ENCODE measurements around the gene ZMYM1.
"Not testable (repeated sequence)": the region's sequence is repeated elsewhere in the genome, so short reads cannot be mapped to it uniquely, and the experiment has no call there.

The ZMYM1 gene

DNA sequence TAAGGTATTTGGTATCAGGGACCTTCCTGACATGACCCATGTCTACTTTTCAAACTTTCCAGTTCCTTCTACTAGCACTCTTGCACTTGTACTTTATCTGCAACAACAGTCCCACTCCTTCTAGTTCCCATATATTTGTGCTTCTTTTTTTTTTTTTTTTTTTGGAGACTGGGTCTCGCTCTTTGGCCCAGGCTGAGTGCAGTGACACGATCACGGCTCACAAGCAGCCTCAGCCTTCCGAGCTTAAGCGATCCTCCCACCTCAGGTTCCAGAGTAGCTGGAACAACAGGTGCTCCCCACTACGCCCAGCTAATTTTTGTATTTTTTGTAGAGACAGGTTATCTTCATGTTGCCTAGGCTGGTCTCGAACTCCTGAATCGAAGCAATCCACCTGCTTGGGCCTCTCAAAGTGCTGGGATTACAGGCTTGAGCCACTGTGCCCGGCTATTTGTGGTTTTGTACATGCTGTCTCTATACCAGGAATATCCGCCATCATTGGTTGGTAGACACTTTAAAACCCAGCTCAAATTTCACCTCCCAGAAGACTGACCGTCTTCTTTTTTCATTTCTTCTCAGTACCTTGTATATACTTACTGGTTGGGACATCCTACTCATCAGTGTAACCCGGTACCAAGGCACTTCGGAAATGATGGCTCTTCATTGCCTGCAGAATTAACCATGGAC lies 1.1 kb downstream of the ZMYM1 start:
- no peak for DNase-seq

DNA sequence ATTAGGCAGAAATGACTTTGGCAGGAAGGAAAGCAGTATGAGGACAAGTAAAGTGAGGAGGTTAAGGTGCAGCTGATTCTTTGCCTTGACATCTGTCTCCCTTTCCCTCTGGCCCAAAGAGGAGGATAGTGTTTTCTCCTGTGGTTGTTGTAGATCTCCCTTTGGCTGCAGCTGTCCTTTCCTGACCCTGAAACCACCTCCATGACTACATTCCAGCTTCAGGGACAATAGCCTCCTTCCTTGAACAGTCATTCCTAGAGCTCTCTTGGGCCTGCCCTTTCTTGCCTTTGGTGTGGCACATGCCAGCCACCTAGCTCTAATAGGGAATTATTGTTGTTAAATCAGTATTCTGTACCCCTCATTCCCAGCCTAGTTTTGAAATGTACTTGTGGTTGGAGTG lies 6.2 kb downstream of the ZMYM1 start:
- DNase-seq = no peak

DNA sequence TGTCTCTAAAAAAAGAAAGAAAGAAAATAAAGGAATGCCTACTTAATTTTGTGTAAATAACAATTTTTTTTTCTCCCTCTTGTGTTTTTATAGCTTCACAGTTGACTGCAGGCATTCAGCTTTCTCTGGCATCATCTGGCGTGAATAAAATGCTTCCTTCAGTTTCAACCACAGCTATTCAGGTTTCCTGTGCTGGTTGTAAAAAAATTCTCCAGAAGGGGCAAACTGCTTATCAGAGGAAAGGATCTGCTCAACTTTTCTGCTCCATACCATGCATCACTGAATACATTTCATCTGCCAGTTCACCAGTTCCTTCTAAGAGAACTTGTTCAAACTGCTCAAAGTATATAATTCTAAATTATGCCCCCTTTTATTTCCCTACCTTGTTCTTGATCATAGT lies 18.0 kb downstream of the ZMYM1 start:
- no peak for DNase-seq

DNA sequence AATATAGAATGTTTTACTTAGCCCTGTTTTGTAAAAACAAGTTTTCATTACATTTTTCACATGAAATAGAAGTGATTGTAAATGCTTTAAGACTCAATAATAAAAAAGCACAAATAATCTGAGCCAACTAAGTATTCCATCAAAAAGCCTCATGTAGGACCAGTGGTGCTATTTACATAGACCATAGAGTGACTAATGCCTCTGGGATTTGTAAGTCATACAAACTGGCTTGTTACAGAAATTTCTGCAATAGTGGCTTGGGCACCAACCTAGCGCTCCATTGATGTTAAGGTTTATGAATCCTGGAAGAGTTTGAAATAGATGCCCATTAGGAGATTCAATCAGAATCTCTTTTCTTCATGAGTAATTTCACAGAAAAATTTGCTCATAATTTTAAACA lies 31.9 kb downstream of the ZMYM1 start:
- DNase-seq = no peak

DNA sequence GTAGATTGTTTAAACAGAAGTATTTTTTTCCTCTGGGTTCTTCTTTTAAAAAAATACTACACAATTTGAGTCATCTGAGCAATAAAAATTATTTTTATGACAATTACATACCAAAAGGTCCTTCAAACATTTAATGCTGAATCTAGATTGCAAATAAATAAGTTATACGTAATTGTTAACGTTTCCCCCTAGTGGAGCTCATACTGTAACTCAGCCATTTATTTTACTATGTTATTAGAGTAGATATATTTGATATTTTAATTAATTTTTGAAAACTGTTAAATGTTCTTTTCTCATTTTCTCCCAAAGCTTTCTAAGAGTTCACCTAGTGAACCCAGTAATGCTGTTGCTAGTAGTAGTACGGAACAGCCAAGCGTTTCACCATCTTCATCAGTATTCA lies 33.5 kb downstream of the ZMYM1 start:
- DNase-seq = no peak

DNA sequence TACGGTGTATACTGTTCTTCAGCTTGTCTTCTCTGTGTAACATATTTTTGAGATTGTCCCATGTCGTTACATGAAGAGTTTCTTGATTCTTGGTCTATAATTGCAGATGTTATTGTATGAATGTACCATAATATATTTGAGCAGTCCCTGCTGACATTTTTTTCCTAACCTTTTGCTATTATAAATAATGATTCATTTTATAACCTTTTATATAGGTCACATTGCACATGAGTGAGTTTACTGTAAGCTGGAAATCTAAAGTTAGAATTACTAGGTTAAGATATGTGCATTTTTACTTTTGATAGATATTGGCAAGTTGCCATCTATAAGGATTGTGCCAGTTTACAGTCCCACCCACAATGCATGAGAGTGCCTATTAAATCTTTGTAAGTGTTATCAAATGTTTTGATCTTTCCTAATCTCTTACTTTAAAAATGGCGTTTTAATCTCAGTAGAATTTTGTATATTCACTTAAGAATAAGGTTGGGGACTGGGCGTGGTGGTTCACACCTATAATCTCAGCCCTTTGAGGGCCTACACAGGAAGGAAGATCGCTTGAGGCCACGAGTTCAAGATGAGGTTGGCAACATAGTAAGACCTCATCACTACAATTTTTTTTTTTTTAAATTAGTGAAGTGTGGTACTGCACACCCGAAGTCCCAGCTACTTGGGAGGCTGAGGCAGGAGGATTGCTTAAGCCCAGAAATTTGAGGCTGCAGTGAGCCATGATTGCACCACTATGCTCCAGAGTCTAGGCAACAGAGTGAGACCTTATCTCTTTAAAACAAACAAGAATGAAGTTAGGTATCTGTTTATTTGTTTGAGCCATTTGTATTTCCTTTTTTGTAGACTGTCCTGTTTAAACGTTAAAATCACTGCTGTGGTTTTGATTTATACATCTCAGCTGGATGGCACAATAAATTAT lies 36.5 kb downstream of the ZMYM1 start:
- DNase-seq = no peak

DNA sequence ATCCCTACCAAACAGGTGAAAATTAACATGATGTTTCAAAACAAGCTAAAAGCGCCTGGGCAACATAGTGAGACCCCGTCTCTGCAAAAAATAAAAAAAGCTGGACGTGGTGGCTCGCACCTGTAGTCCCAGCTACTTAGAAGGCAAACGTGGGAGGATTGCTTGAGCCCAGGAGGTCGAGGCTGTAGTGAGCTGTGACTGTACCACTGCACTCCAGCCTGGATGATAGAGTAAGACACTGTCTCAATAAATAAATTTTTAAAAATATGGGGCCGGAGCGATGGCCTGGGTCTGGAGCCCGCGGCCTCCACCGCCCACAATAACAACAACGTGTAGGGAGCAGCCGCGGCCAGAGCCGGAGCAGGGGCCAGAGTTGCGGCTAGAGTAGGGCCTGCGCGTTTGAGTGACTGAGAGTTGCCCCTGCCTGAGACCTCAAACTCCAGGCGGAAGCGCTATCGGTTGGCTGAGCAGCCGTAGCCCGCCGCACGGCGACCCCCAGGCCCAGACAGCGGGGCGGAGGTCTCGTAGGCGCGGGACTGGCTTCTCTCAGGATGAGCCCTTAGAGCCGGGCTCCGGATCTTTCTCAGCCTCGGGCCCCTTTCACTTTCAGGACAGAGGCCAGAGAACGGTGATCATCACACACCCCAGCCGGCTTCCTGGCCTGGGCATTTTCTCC lies 41.4 kb downstream of the ZMYM1 start:
- no peak for DNase-seq

DNA sequence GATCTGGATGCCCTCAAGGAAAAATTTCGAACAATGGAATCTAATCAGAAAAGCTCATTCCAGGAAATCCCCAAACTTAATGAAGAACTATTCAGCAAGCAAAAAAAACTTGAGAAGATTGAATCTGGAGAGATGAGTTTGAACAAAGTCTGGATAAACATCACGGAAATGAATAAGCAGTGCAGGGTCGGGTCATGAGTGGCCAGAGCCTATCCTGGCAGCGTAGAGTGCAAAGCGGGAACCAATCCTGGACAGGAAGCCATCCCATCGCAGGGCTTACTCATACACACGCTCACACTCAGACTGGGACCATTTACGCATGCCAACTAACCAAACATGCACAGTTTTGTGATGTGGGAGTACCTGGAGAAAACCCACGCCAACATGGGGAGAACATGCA lies 43.1 kb downstream of the ZMYM1 start:
- no peak for DNase-seq

DNA sequence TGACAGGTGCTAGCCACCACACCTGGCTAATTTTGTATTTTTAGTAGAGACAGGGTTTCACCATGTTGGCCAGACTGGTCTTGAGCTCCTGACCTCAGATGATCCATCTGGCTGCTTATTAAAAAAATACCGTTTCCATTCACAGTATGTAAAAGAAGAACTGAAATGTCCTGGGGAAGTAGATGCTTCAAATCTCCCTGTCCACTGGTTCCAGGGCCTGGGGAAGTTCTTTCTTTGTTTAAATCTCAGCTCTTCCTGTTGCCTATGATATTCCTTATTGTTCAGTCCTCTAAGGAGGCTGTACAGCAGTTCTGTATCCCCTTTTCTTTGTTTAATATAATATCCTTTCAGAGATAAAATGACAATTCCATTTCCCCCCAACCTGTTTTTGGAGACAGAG lies 47.4 kb downstream of the ZMYM1 start:
- no peak for DNase-seq

DNA sequence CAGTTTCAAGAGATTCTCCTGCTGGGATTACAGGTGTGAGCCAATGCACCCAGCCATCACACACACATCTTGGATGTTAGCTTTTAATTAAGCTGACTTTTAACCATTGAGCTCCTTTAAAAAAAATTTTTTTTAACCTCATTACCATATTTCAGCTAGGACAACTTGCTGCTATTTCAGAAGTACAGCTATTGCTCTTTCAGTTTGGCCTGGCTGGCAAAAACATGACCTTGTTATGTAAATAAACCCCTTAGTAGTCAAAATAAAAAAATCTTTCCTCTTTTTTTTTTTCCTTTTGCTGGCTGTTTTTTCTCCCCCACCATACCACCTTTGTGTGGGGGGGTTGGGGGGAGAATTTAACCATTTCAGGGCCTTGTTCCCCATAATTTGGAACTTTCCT lies 49.9 kb downstream of the ZMYM1 start:
- no peak for DNase-seq

DNA sequence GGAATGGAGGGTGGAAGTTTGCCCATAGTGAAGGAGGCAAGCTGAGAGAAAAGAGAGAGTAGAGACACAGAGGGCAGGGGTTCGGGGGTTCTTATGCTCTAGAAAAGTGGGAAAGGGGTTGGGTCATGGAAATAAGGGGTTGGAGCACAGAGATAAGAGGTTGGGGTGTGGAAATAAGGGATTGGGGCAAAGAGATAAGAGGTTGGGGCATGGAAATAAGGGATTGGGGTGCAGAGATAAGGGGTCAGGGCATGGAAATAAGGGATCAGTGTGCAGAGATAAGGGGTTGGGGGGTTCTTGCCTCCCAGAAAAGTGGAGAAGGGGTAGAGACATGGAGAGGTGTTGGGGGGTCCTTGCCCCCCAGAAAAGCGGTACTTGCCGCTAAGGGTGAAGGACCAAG lies 57.6 kb downstream of the ZMYM1 start:
- DNase-seq = no peak

DNA sequence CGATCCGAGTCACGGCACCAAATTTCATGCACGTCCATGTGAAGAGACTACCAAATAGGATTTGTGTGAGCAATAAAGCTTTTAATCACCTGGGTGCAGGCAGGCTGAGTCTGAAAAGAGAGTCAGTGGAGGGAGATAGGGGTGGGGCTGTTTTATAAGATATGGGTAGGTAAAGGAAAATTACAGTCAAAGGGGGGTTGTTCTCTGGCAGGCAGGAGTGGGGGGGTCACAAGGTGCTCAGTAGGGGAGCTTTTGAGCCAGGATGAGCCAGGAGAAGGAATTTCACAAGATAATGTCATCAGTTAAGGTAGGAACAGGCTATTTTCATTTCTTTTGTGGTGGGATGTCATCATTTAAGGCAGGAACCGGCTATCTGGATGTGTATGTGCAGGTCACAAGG lies 58.4 kb downstream of the ZMYM1 start:
- not testable (repeated sequence) for DNase-seq

DNA sequence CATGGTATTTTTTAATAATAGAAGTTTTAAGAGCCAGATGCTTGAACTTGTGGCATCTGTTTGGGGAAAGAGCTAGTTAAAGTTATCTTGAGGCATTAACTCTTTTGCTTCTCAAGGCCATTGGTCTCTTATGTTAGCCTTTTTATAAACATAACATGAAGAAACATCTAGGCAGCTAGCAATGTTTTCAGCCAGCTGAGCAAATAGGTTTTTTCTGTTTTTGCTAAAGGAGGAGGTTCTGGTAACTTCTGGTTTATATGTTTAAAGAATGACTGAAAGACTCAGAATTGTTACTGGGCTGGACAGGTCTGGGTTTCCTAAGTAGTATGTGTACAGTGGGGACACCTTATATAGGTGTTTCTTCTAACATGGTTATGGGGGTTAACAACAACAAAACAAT lies 63.1 kb downstream of the ZMYM1 start:
- DNase-seq = not testable (repeated sequence)

DNA sequence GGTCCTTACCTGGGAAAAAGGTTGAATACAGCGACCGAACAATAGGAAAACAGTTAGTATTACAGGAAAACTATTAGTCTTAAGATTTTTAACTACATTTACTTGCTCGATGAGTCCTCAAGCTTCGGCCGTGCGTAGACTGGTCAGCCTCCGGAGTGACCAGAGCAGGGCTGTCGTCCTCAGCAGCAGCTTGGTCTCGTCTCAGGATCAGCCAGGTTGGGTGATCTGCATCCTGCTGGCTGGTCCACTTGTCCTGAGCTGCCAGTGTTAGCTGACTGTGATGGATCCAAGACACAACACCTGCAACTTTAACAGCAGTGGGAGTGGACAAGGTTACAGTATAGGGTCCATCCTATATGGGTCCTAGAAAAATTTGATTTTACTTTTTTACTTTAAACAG lies 63.5 kb downstream of the ZMYM1 start:
- not testable (repeated sequence) for DNase-seq

DNA sequence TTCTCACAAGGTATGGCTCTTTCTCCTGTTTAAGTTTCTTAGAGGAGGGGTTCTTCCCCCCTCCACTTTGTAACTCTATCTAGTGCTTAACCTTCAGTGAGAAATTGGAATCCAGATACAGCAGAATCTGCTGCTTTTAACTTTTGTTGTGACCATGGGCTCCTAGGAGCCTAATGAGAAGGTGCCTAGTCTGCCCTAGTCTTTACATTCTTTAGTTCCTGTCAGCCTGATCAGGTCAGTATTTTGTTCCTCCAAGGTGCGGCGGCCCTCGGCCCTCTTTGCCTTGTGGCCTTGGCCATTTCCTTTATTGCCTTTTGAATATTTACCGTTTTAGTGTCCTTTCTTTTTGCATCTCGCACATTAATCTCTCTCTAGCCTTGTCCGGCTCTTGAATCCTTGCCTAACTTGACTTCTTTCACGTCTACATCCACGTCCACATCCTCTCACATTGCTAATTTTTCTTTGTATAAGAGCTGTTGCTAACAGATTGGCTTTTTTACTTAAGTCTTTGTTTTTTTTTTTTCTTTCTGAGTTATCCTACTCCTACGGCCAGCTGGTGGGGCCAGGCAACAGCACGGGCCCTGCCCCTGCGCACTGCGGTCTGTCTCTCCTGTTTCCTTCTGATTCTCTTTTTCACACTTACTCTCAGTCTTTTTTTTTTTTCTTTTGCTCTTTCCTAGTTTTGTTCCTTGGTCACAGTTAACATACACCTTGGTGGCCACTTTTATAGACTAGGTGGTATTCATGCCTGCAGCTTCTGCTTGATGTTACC lies 64.7 kb downstream of the ZMYM1 start:
- DNase-seq = no peak

DNA sequence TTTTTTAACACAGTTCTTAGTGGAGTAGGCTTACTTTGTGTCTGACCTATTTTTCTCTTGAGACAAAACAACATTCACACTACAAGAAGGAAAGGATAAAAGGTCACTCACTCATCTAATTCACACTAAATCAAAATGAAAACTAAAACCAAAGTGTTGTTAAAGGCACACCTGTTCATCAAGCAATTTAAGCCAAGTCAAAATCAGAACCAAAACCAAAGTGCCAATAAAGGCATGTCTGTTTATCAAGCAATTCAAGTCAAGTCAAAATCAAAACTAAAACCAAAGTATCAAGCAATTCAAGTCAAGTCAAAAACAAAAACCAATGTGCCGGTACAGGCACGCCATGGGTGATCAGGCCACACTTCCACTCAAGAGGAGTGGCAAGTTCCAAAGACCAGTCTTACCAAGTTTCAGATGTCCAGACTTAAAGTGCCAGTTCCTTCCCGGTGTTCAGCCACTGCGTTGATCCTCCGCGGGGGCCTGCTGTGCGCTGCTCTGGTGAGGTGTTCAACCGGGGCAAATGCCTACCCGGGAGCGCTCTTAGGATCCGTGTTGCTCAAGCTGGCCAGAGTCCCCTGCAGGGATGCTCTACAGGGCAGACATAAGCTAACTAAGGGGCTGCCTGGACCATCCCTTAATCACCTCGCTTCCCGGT lies 66.8 kb downstream of the ZMYM1 start:
- not testable (repeated sequence) for DNase-seq

DNA sequence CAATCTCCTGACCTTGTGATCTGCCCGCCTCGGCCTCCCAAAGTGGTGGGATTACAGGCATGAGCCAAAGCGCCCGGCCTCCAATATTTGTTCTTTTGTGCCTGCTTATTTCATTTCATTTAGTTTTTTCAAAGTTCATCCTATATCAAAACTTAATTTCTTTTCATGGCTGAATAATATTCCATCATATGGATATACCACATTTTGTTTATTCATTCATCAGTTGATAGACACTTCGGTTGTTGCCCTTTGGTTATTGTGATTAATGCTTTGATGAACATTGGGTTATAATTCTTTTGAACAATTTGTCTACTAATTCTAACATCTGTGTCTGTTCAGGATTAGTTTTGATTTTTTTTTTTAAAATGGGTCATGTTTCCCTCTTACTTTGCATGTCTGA lies 72.0 kb downstream of the ZMYM1 start:
- no peak for DNase-seq

DNA sequence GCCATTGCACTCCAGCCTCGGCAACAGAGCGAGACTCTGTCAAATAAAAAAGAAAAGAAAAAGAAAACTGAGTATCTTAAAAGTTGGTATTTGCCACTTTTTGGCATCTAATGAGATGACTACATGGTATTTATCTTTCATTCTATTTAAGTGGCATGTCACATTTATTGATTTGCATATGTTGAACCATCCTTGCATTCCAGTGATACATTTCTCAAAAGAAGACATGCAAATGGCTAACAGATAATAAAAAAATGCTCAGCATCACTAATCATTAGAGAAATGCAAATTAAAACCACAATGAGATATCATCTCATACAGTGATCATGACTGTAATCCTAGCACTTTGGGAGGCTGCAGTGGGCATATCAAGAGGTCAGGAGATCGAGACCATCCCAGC lies 85.7 kb downstream of the ZMYM1 start:
- DNase-seq = no peak

Data from cerebellar nuclear complex (tissue), 1 donor.